Forelimb muscle (tissue), 1 donor: ENCODE results near the gene MED13L. TPM values are rescaled to one million over a fixed set of nuclear protein-coding genes. Genes with fewer than 3 reads are reported as not detected.

Experiments used
- DNase-seq: peaks from one replicate; pipeline ENCODE4 v3.0.0-alpha.2; 2013; ENCODE audit warnings: low read depth
- polyA plus RNA-seq: library from polyadenylated mRNA; unstranded; fragments of 120-200 nt; gene quantifications from one replicate; pipeline ENCODE4 v1.2.1, GENCODE V29; 2013; ENCODE audit not compliant: insufficient read length

MED13L gene
- polyA plus RNA-seq, 1 donor = 45.2 TPM

DNA sequence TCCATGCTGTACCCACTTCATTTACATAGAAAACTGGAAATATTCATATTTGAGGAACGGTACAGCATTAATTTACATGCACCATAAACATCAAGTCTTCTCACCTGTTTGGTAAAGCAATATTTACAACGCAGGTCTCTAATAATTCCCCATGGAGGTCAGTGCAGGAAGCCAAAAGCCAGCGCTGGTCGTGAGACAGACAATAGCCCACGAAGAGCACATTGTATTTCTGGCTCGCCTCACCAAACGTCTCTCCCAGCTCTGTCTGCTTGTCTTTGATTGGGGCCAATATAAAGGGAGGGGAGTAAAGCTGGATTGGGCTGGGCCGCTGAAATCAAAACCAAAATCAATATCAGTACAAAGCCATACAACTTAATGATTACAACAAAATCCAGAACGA, 302.1 kb downstream of the MED13L start:
- no peak for DNase-seq

DNA sequence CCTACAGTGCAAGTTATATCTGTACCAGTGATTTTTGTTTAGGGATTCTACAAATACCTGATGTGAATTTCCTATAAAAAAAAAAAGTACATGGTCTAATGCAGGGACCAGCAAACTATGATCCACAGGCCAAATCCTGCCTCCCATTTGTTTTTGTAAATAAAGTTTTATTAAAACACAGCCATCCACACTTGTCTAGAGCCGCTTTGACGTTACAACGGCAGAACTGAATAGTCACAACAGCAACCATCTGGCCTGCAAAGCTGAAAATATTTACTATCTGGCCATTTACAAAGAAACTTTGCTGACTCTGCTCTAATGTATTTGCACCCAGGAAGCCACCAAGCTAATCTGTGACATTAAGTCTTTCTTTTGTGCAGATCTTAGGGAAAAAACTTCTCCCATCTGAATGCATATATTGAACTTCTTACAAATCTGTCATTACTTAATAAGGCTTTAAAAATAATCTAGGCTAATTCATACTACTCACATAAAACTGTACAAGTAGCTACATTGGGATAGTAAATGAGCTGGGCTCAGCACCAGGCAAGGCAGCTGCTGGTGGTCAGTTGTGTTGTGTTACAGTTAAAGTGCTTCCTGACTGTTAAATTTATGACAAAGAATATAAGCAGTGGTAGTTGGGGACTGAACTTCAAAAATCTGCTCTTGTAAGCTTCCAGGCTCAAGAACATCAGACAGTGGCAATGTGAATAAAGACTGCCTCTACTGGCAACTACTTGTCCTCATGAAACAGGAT, 303.3 kb downstream of the MED13L start:
- DNase-seq = no peak

DNA sequence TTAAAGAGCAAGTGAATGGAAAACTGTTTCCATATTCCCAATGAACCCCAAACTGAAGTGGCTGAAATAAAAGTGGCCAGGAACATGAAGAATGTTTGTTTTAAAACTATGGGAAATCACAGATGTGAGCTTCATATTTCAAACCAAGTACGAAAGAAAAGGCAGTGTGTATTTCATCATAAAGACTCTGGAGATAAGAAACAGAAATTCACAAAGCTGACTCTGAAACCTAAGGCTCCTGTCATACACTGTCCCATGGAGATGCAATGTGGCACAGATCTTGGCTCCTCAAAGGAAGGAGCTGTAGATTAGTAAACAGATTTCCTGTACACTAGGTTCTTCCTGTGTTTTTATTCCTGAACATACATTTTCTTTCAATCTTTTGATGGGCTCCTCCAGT, 304.4 kb downstream of the MED13L start:
- no peak for DNase-seq

DNA sequence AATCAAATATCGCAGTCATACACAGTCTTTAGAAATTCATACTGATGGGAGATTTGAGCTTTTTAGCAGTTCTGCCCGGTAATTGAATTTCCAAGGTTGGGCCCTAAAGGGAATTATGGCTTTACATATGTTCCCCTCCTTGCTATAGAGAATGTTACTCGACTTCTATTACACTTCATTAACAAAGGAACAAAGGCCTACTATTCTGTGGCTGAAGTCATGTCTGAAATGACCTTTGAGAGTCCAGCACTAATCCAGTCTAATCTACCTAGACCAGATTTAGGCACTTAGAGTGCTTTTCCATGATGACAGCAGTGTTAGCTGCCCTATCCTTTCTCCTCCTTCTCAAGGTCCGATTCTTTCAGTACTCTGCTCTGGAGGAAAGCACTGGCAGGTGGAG, 305.3 kb downstream of the MED13L start:
- DNase-seq = no peak

DNA sequence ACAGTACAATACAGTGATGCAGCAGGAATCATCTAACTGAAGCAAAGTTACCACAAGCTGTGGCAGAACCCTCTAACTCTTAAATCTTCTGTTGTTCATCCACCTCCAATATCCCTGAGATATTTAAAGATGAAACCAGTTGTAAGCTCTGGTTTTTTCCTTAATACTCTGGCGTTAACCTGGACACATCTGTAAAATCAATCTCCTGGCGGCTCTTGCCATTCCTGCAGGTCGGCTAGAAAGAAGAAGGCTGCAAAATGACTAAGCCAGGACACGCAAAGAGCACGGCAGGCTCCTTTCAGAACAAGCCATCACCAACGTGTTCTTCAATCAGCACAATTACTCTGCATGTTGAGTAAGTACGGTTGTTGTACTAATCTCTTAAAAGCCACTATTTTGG, 309.3 kb downstream of the MED13L start:
- DNase-seq = no peak

DNA sequence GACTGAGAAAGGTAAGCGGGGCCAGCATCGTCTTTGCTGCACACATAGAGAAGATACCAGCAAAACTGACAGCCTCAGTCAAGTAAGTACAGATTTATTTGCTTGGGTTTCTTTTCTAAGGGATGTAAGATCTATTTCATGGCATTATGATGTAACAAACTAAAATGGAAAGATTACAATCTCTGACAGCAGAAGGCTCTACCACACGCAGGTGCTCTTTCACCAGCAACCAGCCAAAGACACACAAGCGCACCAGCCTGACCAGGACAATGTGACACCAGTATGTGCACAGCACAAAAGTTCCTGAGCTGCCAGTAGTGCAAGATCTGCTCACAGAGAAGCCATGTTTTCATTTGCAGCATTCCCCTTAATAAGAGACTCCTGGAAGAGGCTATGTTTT, 311.1 kb downstream of the MED13L start:
- no peak for DNase-seq

DNA sequence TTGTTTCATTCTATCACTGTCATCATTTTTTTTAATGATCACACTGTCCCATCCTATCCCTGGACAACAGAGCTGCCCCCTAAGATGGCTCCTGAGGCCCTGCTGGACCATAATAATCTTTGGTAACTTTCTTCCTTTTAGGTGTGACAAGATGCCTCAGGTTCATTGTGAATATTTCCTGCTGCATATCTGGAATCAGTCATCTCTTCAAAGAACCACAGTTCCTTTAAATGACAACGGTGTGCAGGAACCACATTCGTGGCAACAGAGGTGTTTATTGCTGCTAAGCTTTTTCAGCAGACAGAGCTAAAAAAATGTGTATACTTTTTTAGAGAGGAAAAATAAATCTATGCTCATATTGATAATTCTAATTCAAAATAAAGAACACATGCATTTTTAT, 312.9 kb downstream of the MED13L start:
- DNase-seq = no peak

DNA sequence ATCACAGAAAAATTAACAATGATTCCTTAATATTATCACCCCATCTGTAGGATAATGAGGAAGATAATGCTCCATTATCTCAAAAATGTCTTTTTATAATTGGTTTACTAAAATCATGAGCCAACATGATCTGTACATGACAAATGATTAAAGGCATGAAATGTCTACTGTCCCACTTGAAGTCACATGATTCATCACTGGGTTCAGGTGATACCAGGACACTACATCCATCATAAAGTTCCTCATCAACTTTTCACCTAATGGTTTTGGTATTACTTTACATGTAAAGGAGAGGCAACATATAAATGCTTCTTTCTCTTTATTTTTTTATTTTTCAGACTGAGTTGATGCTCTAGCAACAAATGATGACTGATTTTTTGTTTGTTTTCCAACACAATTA, 313.3 kb downstream of the MED13L start:
- no peak for DNase-seq

DNA sequence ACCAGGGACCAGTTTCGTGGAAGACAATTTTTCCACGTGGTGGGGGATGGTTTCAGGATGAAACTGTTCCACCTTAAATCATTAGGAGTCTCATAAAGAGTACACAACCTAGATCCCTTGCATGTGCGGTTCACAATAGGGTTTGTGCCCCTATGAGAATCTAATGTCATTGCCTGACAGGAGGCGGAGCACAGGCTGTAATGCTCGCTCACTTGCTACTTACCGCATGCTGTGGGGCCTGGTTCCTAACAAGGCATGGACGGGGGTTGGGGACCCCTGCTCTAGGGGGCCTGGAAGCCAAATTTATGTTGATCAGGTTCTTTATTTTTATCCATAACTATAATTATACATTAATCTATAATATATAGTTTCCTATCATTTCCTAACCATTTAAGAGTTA, 315.3 kb downstream of the MED13L start:
- DNase-seq = no peak

DNA sequence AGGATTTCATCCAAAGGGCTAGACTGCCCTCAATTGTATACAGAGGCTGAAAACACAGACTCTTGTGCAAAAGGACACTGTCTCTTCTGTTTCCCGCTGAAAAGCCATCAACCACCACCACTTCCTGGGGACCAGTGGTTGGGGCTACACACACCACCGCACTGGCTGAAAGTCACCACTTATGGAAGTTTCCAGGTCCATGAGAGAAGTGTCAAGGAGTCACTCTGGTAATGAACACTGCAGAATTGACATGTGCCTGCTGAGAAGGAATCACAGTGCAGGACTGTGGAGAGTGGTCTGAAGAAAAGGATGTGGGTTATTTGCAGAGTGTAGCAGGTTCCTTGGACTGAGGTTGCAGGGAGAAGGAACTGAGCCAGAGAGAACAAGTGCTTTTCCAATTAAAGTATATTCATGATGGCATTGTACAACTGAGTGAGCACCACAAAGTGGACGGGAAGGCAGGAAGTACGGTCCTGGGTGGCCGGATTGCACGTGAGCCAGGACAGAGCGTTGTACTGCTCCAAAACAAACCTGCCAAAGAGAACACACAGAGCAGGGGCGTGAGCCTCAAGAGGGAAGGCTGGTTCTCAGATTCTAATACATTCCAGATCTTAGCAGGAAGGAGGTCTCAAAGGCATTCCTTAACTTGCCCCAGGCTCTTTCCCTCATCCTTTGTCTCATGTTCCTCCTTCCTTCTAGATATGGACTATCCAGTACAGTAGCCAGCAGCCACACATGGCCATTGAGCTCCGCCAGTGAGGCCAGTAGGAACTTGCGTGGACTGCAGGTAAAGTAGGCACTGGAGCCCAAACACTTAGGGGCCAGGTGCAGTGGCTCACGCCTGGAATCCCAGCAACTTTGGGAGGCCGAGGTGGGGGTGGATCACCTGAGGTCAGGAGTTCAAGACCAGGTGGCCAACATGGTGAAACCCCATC, 316.4 kb downstream of the MED13L start:
- no peak for DNase-seq

DNA sequence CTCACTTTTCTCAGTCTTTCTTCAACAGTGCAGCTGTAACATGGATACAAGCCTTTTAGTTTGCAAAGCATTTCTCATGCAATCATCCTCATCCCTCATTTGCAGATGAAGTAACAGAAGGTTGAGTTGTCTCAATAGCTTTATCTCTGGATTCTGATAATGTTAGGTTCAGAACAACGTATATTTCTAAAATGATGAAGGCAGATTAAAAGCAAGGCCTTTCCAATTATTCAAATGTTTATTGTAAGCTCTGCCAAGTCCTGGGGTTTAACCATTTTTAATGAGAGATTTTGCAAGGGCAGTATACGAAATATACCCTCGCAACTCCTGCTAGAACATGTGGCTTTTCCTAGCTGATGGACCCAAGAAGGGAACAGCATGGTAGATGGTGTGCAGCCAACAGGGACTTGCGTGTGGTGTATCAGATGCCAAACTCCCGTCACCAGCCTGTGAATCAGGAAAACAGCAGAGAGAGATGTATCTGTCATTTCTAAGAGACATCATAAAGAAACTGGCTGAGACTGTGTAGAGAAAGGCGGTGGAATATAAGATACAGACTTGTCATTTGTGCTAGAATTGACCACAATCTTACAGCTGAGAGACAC, 319.7 kb downstream of the MED13L start:
- DNase-seq = no peak

DNA sequence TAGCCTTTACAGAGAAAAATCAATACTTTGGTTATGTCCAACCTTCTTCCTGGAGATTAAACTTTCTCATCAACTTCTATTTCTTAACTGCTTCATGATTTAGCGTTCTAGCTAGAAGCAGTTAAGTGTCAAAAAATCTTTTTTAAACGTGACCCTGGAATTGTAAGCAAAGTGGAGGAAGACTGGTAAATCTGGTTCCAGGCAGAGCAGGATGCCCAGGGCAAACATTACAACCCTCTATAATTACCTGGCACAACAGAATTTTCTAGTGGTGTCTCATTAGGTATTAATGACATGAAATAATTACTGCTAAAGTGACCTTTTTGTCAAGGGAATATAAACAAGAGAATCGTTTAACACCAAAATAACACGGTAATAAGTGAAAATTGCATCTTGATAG, 320.8 kb downstream of the MED13L start:
- DNase-seq = no peak

DNA sequence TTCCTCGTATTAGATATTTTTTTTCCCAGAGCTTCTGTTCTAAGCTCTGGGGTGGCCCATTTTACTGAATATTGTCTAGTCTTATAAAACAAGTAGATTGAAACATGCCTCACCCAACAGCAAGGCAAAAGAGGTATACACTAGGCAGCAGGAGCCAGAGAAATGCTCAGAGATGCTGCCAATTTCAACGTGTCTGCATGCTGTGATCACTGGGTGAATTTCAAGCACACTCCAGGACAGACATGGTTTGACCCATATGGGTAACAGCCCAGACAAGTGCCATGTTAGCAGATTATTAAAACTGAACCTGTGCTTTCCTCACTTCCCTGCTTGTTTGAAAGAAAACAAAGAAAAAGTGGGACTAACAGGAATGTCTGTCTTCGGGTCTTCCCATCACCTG, 321.3 kb downstream of the MED13L start:
- DNase-seq = no peak

DNA sequence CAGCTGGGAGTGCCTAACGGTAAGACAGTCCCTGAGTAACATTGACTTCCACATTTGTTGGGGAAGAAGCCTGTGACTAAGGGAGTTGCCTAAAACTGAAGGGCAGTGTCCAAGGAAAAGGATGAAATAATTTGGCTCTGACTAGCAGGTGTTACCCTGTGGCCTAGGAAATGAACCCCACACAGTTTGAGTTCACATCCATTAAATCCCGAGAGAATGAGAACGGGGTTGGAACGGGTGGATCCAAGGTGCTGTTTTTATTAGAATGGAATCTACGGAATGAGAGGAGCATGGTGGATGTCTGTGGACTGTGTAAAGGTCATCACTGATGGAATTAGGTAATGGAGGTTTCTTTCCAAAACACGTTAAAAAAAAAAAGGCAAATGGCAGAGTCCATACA, 324.0 kb downstream of the MED13L start:
- no peak for DNase-seq

DNA sequence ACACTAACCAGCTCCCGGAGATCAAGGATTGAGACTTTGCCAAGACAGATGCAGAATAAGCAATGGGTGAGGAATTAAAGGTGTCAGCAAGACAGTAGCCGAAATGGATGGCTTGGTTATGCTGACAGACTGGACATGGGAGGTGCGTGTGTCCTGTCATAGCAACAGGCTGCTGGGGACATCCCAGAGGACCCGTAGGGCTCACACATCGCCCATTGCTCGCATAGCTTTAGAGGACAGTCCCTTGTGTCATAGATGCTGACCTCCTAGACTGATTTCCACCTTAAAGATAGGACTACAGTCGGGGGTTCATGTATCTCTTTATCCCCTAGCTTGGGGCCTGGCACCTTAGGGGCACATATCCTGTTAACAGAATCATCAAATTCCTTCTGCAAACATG, 324.5 kb downstream of the MED13L start:
- no peak for DNase-seq

DNA sequence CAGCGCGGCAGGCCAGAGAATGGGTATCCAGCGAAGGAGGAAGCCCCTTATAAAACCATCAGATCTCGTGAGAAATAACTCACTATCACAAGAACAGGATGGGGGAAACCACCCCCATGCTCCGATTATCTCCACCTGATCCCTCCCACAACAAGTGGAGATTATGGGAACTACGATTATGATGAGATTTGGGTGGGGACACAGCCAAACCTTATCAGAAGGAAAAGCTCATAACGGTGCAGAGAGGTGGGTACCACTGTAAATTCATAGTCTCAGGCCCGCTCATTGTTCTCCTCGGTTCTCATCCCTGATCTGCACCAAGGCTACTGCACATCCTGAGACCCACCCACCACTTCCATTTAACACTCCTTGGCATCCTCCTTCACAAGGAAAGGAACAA, 326.5 kb downstream of the MED13L start:
- DNase-seq = no peak

DNA sequence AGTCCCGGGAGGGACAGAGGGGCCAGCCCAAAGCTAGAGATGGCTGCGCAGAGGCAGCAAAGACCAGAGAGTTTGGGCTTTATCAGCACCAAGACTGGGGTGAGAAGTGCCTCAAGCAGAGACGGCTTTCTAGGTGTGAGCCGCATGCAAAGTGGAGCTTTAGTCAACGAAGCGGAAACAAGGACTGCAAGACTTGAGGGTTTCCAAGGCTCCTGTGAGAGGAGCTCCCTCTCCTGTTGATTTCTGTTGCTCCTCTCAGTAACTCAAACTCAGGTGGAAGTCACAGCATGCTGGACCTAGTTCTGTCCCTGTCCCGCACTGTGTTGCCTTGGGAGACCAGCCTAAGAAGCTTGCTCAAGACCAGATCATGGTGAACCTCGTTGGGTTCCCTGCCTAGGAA, 327.8 kb downstream of the MED13L start:
- no peak for DNase-seq

DNA sequence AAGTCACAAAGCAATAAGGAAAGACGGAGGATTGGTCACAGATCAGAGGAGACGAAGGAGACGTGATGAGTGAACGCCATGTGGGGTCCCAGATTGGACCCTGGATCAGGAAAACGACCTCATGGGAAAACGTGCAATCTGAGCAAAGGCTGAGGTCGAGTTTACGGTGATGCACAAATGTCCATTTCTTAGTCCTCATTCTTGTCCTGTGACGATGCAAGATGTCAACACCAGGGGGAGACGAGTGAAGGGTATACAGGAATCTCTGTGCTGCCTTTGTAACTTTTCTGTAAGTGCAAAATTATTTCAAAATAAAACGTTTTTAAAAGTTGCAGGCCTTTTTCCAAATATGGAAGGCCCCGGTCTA, 329.8 kb downstream of the MED13L start:
- DNase-seq = no peak

DNA sequence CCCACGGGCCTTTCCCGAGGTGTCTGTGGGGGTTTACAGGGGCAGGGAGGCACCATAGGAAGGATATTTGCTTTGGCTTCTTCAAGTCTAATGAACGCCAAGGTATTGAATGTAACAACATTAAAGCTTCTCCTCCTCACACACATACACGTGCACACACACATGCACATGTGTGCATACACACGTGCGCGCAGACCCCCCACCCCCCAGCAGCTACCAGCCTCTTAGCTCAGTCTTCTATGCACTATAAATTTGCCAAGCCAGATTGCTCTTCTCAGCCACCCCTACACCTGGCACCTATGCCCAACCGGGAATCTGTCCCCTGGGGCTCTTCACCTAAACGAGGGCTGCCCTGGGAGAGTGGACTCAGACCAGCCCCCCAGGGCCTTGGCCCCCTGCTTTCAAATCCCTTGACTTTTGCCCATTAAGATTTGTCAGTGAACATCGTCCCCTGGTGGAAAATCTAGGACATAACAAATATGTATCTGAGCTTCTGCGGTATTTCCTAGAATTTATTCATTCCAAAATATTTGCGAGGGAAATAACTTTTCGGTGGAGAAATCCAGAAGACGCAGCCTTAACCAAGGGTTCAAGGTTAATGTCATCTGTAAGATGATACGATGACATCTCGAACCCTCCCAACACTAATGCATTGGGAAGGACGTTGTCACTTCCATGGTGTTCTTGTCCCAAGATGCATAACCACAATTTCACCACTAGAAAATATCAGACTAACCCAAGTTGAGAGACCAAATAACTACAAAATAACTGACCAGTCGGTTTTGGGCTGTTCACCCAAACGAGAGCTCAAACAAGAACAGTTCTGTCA, 330.4 kb downstream of the MED13L start:
- DNase-seq = no peak

DNA sequence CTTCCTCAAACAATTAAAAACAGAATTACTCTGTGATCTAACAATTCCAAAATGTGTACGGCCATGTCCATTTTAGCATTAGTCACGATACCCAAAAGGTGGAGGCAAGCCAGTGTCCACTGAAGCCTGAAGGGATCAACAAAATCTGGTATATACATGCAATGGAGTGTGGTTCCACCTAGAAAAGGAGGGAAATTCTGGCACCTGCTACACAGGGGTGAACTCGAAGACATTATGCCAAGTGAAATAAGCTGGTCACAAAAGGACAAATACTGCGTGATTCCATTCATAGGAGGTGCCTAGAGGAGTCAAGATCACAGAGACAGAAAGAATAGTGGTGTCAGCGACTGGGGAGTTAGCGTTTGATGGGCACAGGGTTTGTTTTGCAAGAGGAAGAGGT, 331.4 kb downstream of the MED13L start:
- no peak for DNase-seq

DNA sequence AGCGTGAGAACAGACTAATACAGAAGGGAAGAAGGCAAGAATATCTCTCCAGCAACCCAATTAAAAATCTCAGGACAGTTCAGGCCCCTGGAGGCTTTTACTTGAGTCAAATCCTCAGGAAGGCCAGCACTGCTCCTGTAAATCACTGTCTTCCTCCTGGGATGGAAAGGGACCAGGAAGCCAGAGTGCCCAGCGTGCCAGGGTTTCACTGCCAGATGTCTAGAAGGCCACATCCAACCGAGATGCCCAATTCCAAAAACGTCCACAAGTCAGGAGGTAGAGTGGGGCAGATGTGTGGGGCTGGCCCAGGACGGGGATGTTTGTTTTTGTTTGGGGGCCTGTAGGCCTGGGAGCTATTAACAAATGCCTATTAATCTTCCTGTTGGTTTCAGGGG, 332.0 kb downstream of the MED13L start:
- no peak for DNase-seq
